Measurements from ENCODE around the gene FAM200C. TPM values are rescaled to one million over a fixed set of nuclear protein-coding genes. Genes with fewer than 3 reads are reported as not detected.

The FAM200C gene
- total RNA-seq, 2 donors from 2014 or later, result 2.7 to 6.0 TPM

DNA sequence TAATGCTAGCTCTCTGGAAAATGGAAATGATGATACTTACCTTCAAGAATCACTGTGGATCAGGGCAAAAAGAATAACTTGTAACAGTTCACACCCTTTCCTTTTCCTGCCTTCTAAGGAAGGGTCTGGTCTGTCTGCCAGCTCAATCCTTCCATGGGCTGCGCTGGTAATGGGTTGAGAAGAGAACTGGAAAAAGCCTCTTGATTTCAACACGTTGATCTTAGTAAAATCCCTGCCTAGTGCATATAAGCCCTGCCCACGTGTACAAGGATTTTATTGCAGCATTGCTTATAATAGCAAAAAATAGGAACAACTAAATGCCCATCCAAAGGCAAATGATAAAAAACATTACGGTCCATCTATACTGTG is 49.9 kb downstream of the FAM200C start:
- DNase-seq (ENCODE audit: low spot score), result no peak
- no peak for ATAC-seq (ENCODE audit: insufficient number of reproducible peaks, low FRiP score, low read depth)
- Histone ChIP-seq H3K9me3 (no peaks in the 10 kb centered on the region), H3K4me3 (no peak overlapping the region), H3K27ac (no peak overlapping the region), H3K4me1 (ENCODE audit: control insufficient read depth in 1 of 2, low read depth in 2 of 2) (peaks cover 6 to 10% of the 10 kb centered on the region in 2 donors), H3K27me3 (replicated peaks; ENCODE audit: insufficient read depth) (no peaks in the 10 kb centered on the region), H3K36me3 (peaks cover 9% of the 10 kb centered on the region)
- TF ChIP-seq, protein P1, sequence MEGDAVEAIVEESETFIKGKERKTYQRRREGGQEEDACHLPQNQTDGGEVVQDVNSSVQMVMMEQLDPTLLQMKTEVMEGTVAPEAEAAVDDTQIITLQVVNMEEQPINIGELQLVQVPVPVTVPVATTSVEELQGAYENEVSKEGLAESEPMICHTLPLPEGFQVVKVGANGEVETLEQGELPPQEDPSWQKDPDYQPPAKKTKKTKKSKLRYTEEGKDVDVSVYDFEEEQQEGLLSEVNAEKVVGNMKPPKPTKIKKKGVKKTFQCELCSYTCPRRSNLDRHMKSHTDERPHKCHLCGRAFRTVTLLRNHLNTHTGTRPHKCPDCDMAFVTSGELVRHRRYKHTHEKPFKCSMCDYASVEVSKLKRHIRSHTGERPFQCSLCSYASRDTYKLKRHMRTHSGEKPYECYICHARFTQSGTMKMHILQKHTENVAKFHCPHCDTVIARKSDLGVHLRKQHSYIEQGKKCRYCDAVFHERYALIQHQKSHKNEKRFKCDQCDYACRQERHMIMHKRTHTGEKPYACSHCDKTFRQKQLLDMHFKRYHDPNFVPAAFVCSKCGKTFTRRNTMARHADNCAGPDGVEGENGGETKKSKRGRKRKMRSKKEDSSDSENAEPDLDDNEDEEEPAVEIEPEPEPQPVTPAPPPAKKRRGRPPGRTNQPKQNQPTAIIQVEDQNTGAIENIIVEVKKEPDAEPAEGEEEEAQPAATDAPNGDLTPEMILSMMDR (IDR thresholded peaks at IDR 0.05), result no peak

DNA sequence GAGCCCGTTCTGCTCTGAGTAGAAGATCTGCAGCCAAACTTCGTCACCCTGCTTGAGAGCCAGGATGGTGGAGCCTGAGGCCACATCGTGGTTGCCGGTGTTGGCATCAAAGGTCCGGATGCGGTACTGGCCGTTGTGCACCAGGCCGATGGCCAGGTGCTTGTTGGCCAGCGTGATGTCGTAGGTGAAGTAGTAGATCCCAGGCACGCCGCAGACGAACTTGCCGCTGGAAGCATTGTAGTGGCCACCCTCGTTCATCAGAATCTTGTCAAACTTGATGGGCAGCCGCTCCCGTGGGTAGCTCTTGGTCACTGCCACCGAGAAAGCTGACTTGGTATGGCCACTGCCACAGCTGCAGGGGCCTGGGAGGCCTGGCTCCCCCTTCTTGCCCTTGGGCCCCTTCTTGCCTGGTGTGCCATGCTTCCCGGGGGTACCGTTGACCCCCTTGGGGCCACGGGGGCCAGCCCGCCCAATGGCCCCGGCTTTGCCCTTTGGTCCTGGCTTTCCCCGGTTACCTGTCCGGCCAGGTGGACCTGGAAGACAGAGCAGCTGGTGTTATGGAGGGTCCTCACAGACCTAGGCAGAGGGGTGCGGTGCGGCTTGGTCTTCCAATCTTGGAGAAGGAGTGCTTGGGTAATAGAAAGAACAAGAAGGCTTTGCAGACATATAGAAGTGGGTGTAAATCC is 50.5 kb downstream of the FAM200C start:
- ATAC-seq (ENCODE audit: insufficient number of reproducible peaks, low FRiP score, low read depth) (no peak), DNase-seq (ENCODE audit: low spot score) (no peak)
- H3K9me3 ChIP-seq, result no peaks in the 10 kb centered on the region
- TF ChIP-seq, protein P1 (IDR thresholded peaks at IDR 0.05), result no peak
- no peak overlapping the region for H3K27ac ChIP-seq
- no peak overlapping the region for H3K4me3 ChIP-seq
- H3K4me1 ChIP-seq (ENCODE audit: control insufficient read depth in 1 of 2, low read depth in 2 of 2), result peaks cover 6 to 11% of the 10 kb centered on the region in 2 donors
- no peaks in the 10 kb centered on the region for H3K27me3 ChIP-seq (replicated peaks; ENCODE audit: insufficient read depth)
- H3K36me3 ChIP-seq, result peaks cover 9% of the 10 kb centered on the region

DNA sequence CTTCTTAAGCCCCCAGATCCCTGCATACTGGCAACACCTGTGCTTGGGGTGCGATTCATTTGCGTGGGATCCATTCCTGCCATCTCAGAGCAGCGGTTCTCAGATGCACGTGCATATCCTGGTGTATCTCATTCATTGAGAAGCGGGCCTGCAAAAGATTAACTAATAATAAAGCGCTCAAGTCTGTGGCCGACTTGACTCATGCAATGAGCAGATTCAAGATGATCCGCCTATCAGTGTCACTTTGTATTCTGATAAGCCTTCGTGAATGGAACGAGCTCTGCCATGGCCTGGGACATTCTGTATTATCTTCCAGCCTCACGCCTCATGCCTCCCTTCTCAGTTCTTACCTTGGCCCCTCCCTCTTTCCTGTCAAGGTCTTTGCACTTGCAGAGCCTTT is 51.8 kb downstream of the FAM200C start:
- Histone ChIP-seq H3K27ac (no peak overlapping the region), H3K9me3 (no peaks in the 10 kb centered on the region), H3K4me3 (no peak overlapping the region), H3K27me3 (replicated peaks; ENCODE audit: insufficient read depth) (no peaks in the 10 kb centered on the region), H3K36me3 (peaks cover 9% of the 10 kb centered on the region), H3K4me1 (ENCODE audit: control insufficient read depth in 1 of 2, low read depth in 2 of 2) (peaks cover 0 to 4% of the 10 kb centered on the region in 2 donors)
- ATAC-seq (ENCODE audit: insufficient number of reproducible peaks, low FRiP score, low read depth), result no peak
- DNase-seq (ENCODE audit: low spot score), result no peak
- TF ChIP-seq, protein P1 (IDR thresholded peaks at IDR 0.05), result no peak

DNA sequence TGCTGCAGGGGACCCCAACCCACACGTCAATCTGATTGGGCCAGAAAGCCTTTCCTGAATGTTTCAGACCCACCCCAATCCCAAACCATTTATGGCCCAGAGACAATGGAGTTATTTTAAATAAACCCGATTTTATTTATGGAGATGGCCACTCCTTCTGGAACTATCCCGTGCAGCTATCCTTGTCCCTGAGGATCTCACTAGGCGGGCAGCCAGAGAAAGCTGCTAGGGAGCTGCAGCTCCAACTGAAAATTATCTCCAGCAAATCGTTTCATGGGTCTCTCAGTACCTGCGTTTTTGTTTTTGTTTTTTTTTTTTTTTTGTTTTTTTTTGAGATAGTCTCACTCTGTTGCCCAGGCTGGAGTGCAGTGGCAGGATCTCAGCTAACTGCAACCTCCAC is 52.4 kb downstream of the FAM200C start:
- ATAC-seq (ENCODE audit: insufficient number of reproducible peaks, low FRiP score, low read depth) (no peak), DNase-seq (ENCODE audit: low spot score) (no peak)
- Histone ChIP-seq H3K4me1 (ENCODE audit: control insufficient read depth in 1 of 2, low read depth in 2 of 2) (peaks cover 0 to 4% of the 10 kb centered on the region in 2 donors), H3K36me3 (peaks cover 9% of the 10 kb centered on the region), H3K9me3 (no peaks in the 10 kb centered on the region), H3K4me3 (no peak overlapping the region), H3K27ac (no peak overlapping the region), H3K27me3 (replicated peaks; ENCODE audit: insufficient read depth) (no peaks in the 10 kb centered on the region)
- TF ChIP-seq, protein P1 (IDR thresholded peaks at IDR 0.05), result no peak

Other genes starting within 250 kb of the FAM200C start
- gene FABP6, start 170.5 kb downstream of the FAM200C start, total RNA-seq, result not detected
- 1 to 10 TPM in 1 of 2 donors, under 1 TPM in 1; 0.54 to 3.0 TPM for gene CCNJL, start 87.5 kb downstream of the FAM200C start, total RNA-seq
- gene C1QTNF2, start 29.4 kb downstream of the FAM200C start, total RNA-seq, result 10 to 100 TPM in 1 of 2 donors, 1 to 10 TPM in 1; 8.3 to 13.8 TPM
- 10 to 100 TPM; 62.8 to 63.5 TPM for gene SLU7, start 19.0 kb upstream of the FAM200C start, total RNA-seq
- 1 to 10 TPM in 1 of 2 donors, not detected in 1; 2.2 TPM for gene PTTG1, start 21.8 kb upstream of the FAM200C start, total RNA-seq

All from thoracic aorta (tissue), 2 donors.